ENCODE measurements around the gene KRTAP10-1. TPM values are rescaled to one million over a fixed set of nuclear protein-coding genes. Genes with fewer than 3 reads are reported as not detected.

The KRTAP10-1 gene
- total RNA-seq, 1 experiment from 2014 or later, result not detected

DNA sequence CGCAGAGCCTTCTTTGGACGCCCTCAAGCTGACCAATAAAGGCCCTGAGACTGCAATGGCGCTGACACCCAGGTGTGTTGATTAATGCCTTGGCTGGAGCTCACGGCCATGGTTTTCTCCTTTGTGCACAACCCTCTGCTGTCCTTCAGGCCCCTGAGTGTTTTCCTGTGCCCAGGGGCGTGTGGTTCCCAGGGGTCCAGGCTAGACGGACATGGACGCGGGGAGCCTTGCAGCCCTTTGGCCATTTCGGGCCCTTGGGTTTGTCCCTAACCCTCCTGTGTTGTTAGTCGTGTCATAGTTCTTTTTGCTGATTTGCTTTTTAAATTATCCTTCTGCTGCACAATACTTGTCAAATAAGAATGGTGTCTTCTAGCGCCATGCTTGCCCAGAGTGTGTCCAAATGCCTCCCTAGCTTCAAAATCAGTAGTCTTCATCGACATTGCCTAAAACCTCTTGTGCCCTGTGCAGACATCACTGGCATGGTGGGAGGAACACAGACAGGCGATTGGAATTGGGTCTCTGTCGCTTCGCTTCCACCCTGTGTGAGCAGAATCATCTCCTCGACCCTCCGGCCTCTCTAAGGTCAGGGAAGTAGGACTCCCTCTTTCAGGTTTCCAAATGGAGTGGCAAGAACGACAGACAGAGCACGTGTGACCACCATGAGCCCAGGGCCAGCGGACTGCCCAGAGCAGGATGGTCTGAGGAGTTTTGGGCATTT, 35.5 kb upstream of the KRTAP10-1 start:
- H3K79me2 ChIP-seq (ENCODE audit: insufficient read depth, low read length), result no peaks in the 10 kb centered on the region
- Mint-ChIP-seq H3K4me3 (no peak overlapping the region), H3K4me1 (peaks cover 9 to 22% of the 10 kb centered on the region in 2 experiments), H3K27me3 (ENCODE audit: low read depth) (peaks cover 24% of the 10 kb centered on the region), H3K27ac (no peak overlapping the region), H3K9me3 (peaks cover 30 to 32% of the 10 kb centered on the region in 2 experiments), H3K36me3 (ENCODE audit: insufficient read depth in 1 of 3, low read depth in 3 of 3) (peaks cover 3 to 36% (median 15%) of the 10 kb centered on the region in 3 experiments; a peak in 5 of 7 replicates)
- H3K23ac ChIP-seq (ENCODE audit: insufficient read length, low read depth, low read length), result no peak overlapping the region
- H3K56ac ChIP-seq (ENCODE audit: insufficient read length, low read depth, low read length), result no peak overlapping the region
- H4K5ac ChIP-seq (ENCODE audit: insufficient read length, low read depth, low read length), result no peak overlapping the region
- no peaks in the 10 kb centered on the region for H3K79me1 ChIP-seq (ENCODE audit: insufficient read depth, low read depth, low read length, poor library complexity, severe bottlenecking)
- no CpG with 5 or more reads among the region's 20 CpGs for WGBS (ENCODE audit: extremely low coverage, insufficient read length, low lambda C conversion rate)
- H3K9ac ChIP-seq (ENCODE audit: extremely low read depth, insufficient read length, low read length), result no peak overlapping the region
- H3K9me3 ChIP-seq (ENCODE audit: control insufficient read depth, low read depth, low read length), result no peaks in the 10 kb centered on the region
- no peak overlapping the region for H2BK20ac ChIP-seq (ENCODE audit: low read depth, low read length, poor library complexity, severe bottlenecking)
- no peak overlapping the region for H2BK12ac ChIP-seq (ENCODE audit: insufficient read length, low read depth, low read length)
- H3K4me1 ChIP-seq (ENCODE audit: insufficient read depth, low read length), result no peaks in the 10 kb centered on the region
- no peak overlapping the region for H3K4ac ChIP-seq (ENCODE audit: low read depth, low read length)
- no peak overlapping the region for H2BK120ac ChIP-seq (ENCODE audit: low read depth, low read length, poor library complexity, severe bottlenecking)
- no peak overlapping the region for H3K27ac ChIP-seq (ENCODE audit: insufficient read length, low read depth, low read length)
- no peak overlapping the region for H3T11ph ChIP-seq (ENCODE audit: low read length)
- no peaks in the 10 kb centered on the region for H3K27me3 ChIP-seq (ENCODE audit: insufficient read depth, low read length)
- no peak overlapping the region for H2BK5ac ChIP-seq (ENCODE audit: insufficient read length, low read length)
- no peak overlapping the region for H3K18ac ChIP-seq (ENCODE audit: insufficient read length, low read depth, low read length)
- no peaks in the 10 kb centered on the region for H3K23me2 ChIP-seq (ENCODE audit: insufficient read length, low read depth, low read length, poor library complexity, severe bottlenecking)
- no peak overlapping the region for H4K91ac ChIP-seq (ENCODE audit: insufficient read length, low read depth, low read length)
- TF ChIP-seq, protein P1, sequence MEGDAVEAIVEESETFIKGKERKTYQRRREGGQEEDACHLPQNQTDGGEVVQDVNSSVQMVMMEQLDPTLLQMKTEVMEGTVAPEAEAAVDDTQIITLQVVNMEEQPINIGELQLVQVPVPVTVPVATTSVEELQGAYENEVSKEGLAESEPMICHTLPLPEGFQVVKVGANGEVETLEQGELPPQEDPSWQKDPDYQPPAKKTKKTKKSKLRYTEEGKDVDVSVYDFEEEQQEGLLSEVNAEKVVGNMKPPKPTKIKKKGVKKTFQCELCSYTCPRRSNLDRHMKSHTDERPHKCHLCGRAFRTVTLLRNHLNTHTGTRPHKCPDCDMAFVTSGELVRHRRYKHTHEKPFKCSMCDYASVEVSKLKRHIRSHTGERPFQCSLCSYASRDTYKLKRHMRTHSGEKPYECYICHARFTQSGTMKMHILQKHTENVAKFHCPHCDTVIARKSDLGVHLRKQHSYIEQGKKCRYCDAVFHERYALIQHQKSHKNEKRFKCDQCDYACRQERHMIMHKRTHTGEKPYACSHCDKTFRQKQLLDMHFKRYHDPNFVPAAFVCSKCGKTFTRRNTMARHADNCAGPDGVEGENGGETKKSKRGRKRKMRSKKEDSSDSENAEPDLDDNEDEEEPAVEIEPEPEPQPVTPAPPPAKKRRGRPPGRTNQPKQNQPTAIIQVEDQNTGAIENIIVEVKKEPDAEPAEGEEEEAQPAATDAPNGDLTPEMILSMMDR (conservative IDR thresholded peaks at IDR 0.05), result no peak
- no peaks in the 10 kb centered on the region for H4K20me1 ChIP-seq (ENCODE audit: control insufficient read depth, insufficient read depth, insufficient read length)
- H2BK15ac ChIP-seq (ENCODE audit: low read depth, low read length), result no peak overlapping the region
- H3K14ac ChIP-seq (ENCODE audit: insufficient read depth, low read length), result no peak overlapping the region
- H2AFZ ChIP-seq (ENCODE audit: low read length), result no peak overlapping the region
- no peak overlapping the region for H3K4me2 ChIP-seq (ENCODE audit: insufficient read depth, insufficient read length, low read length)
- no peak for DNase-seq
- H2AK5ac ChIP-seq (ENCODE audit: insufficient read length, low read length), result no peak overlapping the region
- no peak overlapping the region for H4K8ac ChIP-seq (replicated peaks; ENCODE audit: insufficient read length, low read depth, low read length)
